ENCODE data around the gene FILIP1L. TPM values are rescaled to one million over a fixed set of nuclear protein-coding genes. Genes with fewer than 3 reads are reported as not detected.

Gene FILIP1L
- total RNA-seq, 4 donors from 2014 or later = 31.3 to 64.0 (median 46.5) TPM

- no peak for ATAC-seq (ENCODE audit: low FRiP score)
- no peak for DNase-seq (ENCODE audit: low spot score)
- TF ChIP-seq CTCF (IDR thresholded peaks at IDR 0.05) = no peak
Observed at GRCh38 chr3:99940350-99940749, 174.0 kb downstream of the FILIP1L start.

GRCh38 chr3:99939876-99940275 is 174.4 kb downstream of the FILIP1L start:
- DNase-seq (ENCODE audit: low spot score) (no peak), ATAC-seq (ENCODE audit: low FRiP score) (no peak)
- TF ChIP-seq CTCF (IDR thresholded peaks at IDR 0.05) = no peak

GRCh38 chr3:99938270-99938911 is 175.9 kb downstream of the FILIP1L start:
- ATAC-seq (ENCODE audit: low FRiP score) (no peak), DNase-seq (ENCODE audit: low spot score) (no peak)
- TF ChIP-seq CTCF (IDR thresholded peaks at IDR 0.05) = no peak

- ATAC-seq (ENCODE audit: low FRiP score) = peak; percentile 63
- no peak for DNase-seq (ENCODE audit: low spot score)
- TF ChIP-seq CTCF (IDR thresholded peaks at IDR 0.05) = no peak
Observed at GRCh38 chr3:99934975-99935797, 179.1 kb downstream of the FILIP1L start.

GRCh38 chr3:99933971-99934750 is 180.1 kb downstream of the FILIP1L start:
- no peak for DNase-seq (ENCODE audit: low spot score)
- TF ChIP-seq CTCF (IDR thresholded peaks at IDR 0.05) = no peak
- ATAC-seq (ENCODE audit: low FRiP score) = no peak

GRCh38 chr3:99931059-99931458 is 183.2 kb downstream of the FILIP1L start:
- DNase-seq (ENCODE audit: low spot score) (no peak), ATAC-seq (ENCODE audit: low FRiP score) (no peak)
- no peak for TF ChIP-seq CTCF (IDR thresholded peaks at IDR 0.05)

Measured in omental fat pad (tissue), 4 donors.